Natural killer cell (primary cell): ENCODE results near the gene FOXB2. TPM values are rescaled to one million over a fixed set of nuclear protein-coding genes. Genes with fewer than 3 reads are reported as not detected.
"Not testable (repeated sequence)": the region's sequence is repeated elsewhere in the genome, so short reads cannot be mapped to it uniquely, and the experiment has no call there.

Experiments
- ATAC-seq, 3 donors: fragments of 150-1000 bp in 2 of 3; fragments of 200-7000 bp in 1 of 3; cut with Tn5 transposase; 1 replicate in 1 of 3; 2 replicates in 2 of 3; pipeline ENCODE4 v1.10.0; 2021; ENCODE audit warnings: mild to moderate bottlenecking in 2 of 3, moderate library complexity in 2 of 3
- DNase-seq, 2 donors: peaks; one replicate each; pipeline versions ENCODE4 v3.0.0 to v3.0.0-alpha.2; 2013 to 2021; ENCODE audit warnings: mixed read lengths in 1 of 2
- H3K27ac ChIP-seq: one replicate; pipeline ENCODE4 v1.5.1; 2013; ENCODE audit warnings: mild to moderate bottlenecking, low read length
- H3K27me3 ChIP-seq: one replicate; pipeline ENCODE4 v1.6.1; 2013; ENCODE audit warnings: low read length; ENCODE audit not compliant: control insufficient read depth, insufficient read depth
- H3K36me3 ChIP-seq: one replicate; pipeline ENCODE4 v1.6.1; 2013; ENCODE audit warnings: low read length; ENCODE audit not compliant: control insufficient read depth, insufficient read depth
- H3K4me1 ChIP-seq: one replicate; pipeline ENCODE4 v1.6.1; 2013; ENCODE audit warnings: low read length; ENCODE audit not compliant: control insufficient read depth, insufficient read depth
- H3K4me3 ChIP-seq: one replicate; pipeline ENCODE4 v1.5.1; 2013; ENCODE audit warnings: low read length
- H3K9me3 ChIP-seq: one replicate; pipeline ENCODE4 v1.6.1; 2013; ENCODE audit warnings: low read length; ENCODE audit not compliant: control insufficient read depth, insufficient read depth
- H3K27ac Mint-ChIP-seq, 2 donors: one replicate each; pipeline ENCODE4 v1.8.0; 2022; ENCODE audit warnings: mild to moderate bottlenecking in 2 of 2, mixed read lengths in 2 of 2, moderate library complexity in 1 of 2
- H3K27me3 Mint-ChIP-seq, 2 donors: one replicate each; pipeline ENCODE4 v1.8.0; 2022; ENCODE audit warnings: low read depth in 2 of 2, mixed read lengths in 2 of 2
- H3K36me3 Mint-ChIP-seq: one replicate; pipeline ENCODE4 v1.8.0; 2022; ENCODE audit warnings: mixed read lengths
- H3K4me1 Mint-ChIP-seq, 2 donors: one replicate each; pipeline ENCODE4 v1.8.0; 2022; ENCODE audit warnings: mixed read lengths in 2 of 2
- H3K4me3 Mint-ChIP-seq: one replicate; pipeline ENCODE4 v1.8.0; 2022; ENCODE audit warnings: mild to moderate bottlenecking, moderate library complexity, mixed read lengths
- H3K9me3 Mint-ChIP-seq, 2 donors: one replicate each; pipeline ENCODE4 v1.8.0; 2022; ENCODE audit warnings: mixed read lengths in 2 of 2
- CTCF ChIP-seq: fragments of 200-600 bp; IDR thresholded peaks from one replicate; pipeline ENCODE4 v1.8.0; 2022; ENCODE audit warnings: antibody characterized with exemption
- WGBS: methylation state at CpG from one replicate; pipeline ENCODE4 v1.1.7; 2013; ENCODE audit warnings: missing lambda C conversion rate; ENCODE audit not compliant: insufficient coverage; 5-methylcytosine and 5-hydroxymethylcytosine counted together
- intact Hi-C: fragments of 100-400 bp; cut with micrococcal nuclease; formaldehyde crosslinking; loops from one replicate; pipeline ENCODE4 v1.14.2; 2022
- total RNA-seq, 4 donors: library from RNA; stranded (reverse); fragments of 120-200 nt in 1 of 4; gene quantifications; one replicate each; pipeline versions ENCODE4 v1.2.3 to v1.2.4, GENCODE V29; 2013 to 2022

The FOXB2 gene
- total RNA-seq, 3 donors from 2014 or later (not counting 1 experiment from before 2014, with no cell fraction given), result not detected

GRCh38 chr9:77030045-77030444 is 10.6 kb downstream of the FOXB2 start:
- WGBS, result 70% methylated on average over 1 of the region's 2 CpGs
- Mint-ChIP-seq H3K4me1 (no peaks in the 10 kb centered on the region), H3K4me3 (no peak overlapping the region), H3K9me3 (no peaks in the 10 kb centered on the region), H3K27ac (no peak overlapping the region), H3K36me3 (no peaks in the 10 kb centered on the region), H3K27me3 (peaks cover 13 to 22% of the 10 kb centered on the region in 2 donors)
- no peak overlapping the region for H3K27ac ChIP-seq
- intact Hi-C loops, result no loop called here
- DNase-seq (no peak), ATAC-seq (no peak)
- H3K36me3 ChIP-seq, result no peaks in the 10 kb centered on the region
- no peaks in the 10 kb centered on the region for H3K9me3 ChIP-seq
- H3K27me3 ChIP-seq, result peaks cover 8% of the 10 kb centered on the region
- no peak overlapping the region for H3K4me3 ChIP-seq
- no peak for TF ChIP-seq CTCF
- H3K4me1 ChIP-seq, result no peaks in the 10 kb centered on the region

GRCh38 chr9:77038281-77039036 is 19.0 kb downstream of the FOXB2 start:
- no peak for TF ChIP-seq CTCF
- Histone ChIP-seq H3K9me3 (no peaks in the 10 kb centered on the region), H3K4me3 (no peak overlapping the region), H3K27ac (no peak overlapping the region), H3K36me3 (no peaks in the 10 kb centered on the region), H3K27me3 (peaks cover under 1% of the 10 kb centered on the region), H3K4me1 (no peaks in the 10 kb centered on the region)
- intact Hi-C loops, result no loop called here
- Mint-ChIP-seq H3K27ac (no peak overlapping the region), H3K4me3 (no peak overlapping the region), H3K9me3 (no peaks in the 10 kb centered on the region), H3K4me1 (no peaks in the 10 kb centered on the region), H3K36me3 (no peaks in the 10 kb centered on the region), H3K27me3 (peaks cover 0 to 9% of the 10 kb centered on the region in 2 donors)
- DNase-seq, result no peak
- no CpG with 5 or more reads among the region's 2 CpGs for WGBS
- no peak for ATAC-seq

- no peak overlapping the region for H3K4me3 ChIP-seq
- no peak for TF ChIP-seq CTCF
- no peak for DNase-seq
- no peaks in the 10 kb centered on the region for H3K9me3 ChIP-seq
- Mint-ChIP-seq H3K9me3 (no peaks in the 10 kb centered on the region), H3K36me3 (no peaks in the 10 kb centered on the region), H3K4me1 (no peaks in the 10 kb centered on the region), H3K27ac (no peak overlapping the region), H3K4me3 (no peak overlapping the region), H3K27me3 (peaks cover 0 to 5% of the 10 kb centered on the region in 2 donors)
- H3K27ac ChIP-seq, result no peak overlapping the region
- H3K4me1 ChIP-seq, result no peaks in the 10 kb centered on the region
- no peaks in the 10 kb centered on the region for H3K27me3 ChIP-seq
- 78% methylated on average over 7 of the region's 7 CpGs for WGBS
- ATAC-seq, result no peak
- intact Hi-C loops, result no loop called here
- H3K36me3 ChIP-seq, result no peaks in the 10 kb centered on the region
Measured at GRCh38 chr9:77040340-77040739, 20.9 kb downstream of the FOXB2 start.

- H3K27ac ChIP-seq, H3K4me1 Mint-ChIP-seq, DNase-seq, H3K27ac Mint-ChIP-seq, H3K4me3 Mint-ChIP-seq, ATAC-seq, H3K9me3 ChIP-seq, H3K36me3 Mint-ChIP-seq, H3K4me1 ChIP-seq, intact Hi-C loops, H3K9me3 Mint-ChIP-seq, H3K27me3 ChIP-seq, H3K36me3 ChIP-seq, H3K4me3 ChIP-seq: not testable (repeated sequence)
- WGBS, result 89% methylated on average over 4 of the region's 4 CpGs
- H3K27me3 Mint-ChIP-seq, result peaks cover 6 to 21% of the 10 kb centered on the region in 2 donors
Measured at GRCh38 chr9:77043743-77044142, 24.3 kb downstream of the FOXB2 start.

- H3K4me1 Mint-ChIP-seq, DNase-seq, H3K4me3 ChIP-seq, H3K36me3 Mint-ChIP-seq, H3K4me1 ChIP-seq, H3K9me3 Mint-ChIP-seq, intact Hi-C loops, H3K9me3 ChIP-seq, H3K27me3 ChIP-seq, H3K27ac ChIP-seq, H3K27me3 Mint-ChIP-seq, H3K36me3 ChIP-seq, H3K27ac Mint-ChIP-seq, H3K4me3 Mint-ChIP-seq, ATAC-seq: not testable (repeated sequence)
- no CpG with 5 or more reads among the region's 31 CpGs for WGBS
Measured at GRCh38 chr9:77060681-77061080, 41.2 kb downstream of the FOXB2 start.
